Breast epithelium (tissue), 4 donors: Measurements from ENCODE around the gene PLVAP. TPM values are rescaled to one million over a fixed set of nuclear protein-coding genes. Genes with fewer than 3 reads are reported as not detected.

Experiments used
- DNase-seq, 2 donors: peaks; one replicate each; pipeline ENCODE4 v3.0.0-alpha.2; 2019; ENCODE audit warnings: low spot score in 2 of 2
- H3K27ac ChIP-seq, 2 donors: fragments of 200-600 bp; sonication (generic) in 1 of 2; one replicate each; pipeline ENCODE4 v1.5.1; 2016 to 2019; ENCODE audit warnings: mild to moderate bottlenecking in 1 of 2
- H3K27me3 ChIP-seq, 2 donors: fragments of 200-600 bp; sonication (generic) in 1 of 2; one replicate each; pipeline versions ENCODE4 v1.5.1 to v1.6.0; 2017 to 2019; ENCODE audit warnings: control low read depth in 1 of 2, mild to moderate bottlenecking in 1 of 2
- H3K36me3 ChIP-seq: fragments of 200-600 bp; one replicate; pipeline ENCODE4 v1.5.1; 2019
- H3K4me1 ChIP-seq, 2 donors: fragments of 200-600 bp; sonication (generic); one replicate each; pipeline ENCODE4 v1.5.1; 2016 to 2019; ENCODE audit warnings: control low read depth in 1 of 2
- H3K4me3 ChIP-seq, 3 donors: fragments of 200-600 bp; sonication (generic); 1 replicate in 2 of 3; 2 replicates in 1 of 3; pipeline ENCODE4 v1.5.1; 2016 to 2019; ENCODE audit warnings: mild to moderate bottlenecking in 3 of 3, moderate library complexity in 2 of 3
- H3K9me3 ChIP-seq, 2 donors: fragments of 200-600 bp; sonication (generic) in 1 of 2; one replicate each; pipeline ENCODE4 v1.5.1; 2016 to 2019; ENCODE audit warnings: control low read depth in 1 of 2
- POLR2A ChIP-seq: fragments of 450-650 bp; IDR thresholded peaks from one replicate; pipeline ENCODE4 v1.6.1; 2016; ENCODE audit warnings: antibody characterized with exemption, mild to moderate bottlenecking, moderate library complexity
- POLR2AphosphoS5 ChIP-seq, 3 donors: sonication (generic); formaldehyde crosslinking; IDR thresholded peaks; one replicate each; pipeline ENCODE4 v1.6.1; 2017; ENCODE audit warnings: antibody characterized with exemption in 3 of 3
- intact Hi-C: fragments of 100-400 bp; cut with DNase I; formaldehyde crosslinking; loops from one replicate; pipeline ENCODE4 v1.15.1; 2023; ENCODE audit warnings: low total_unique reads
- total RNA-seq, 3 donors: library from RNA; depleted of rRNA; stranded (reverse); fragments of >200 nt; gene quantifications; one replicate each; pipeline ENCODE4 v1.1.0, GENCODE V29; 2016
- TF ChIP-seq, protein P1 (sequence below), 3 donors: fragments of 450-650 bp; IDR thresholded peaks; one replicate each; pipeline ENCODE4 v1.5.1; 2016 to 2017; ENCODE audit warnings: antibody characterized with exemption in 3 of 3, mild to moderate bottlenecking in 3 of 3, moderate library complexity in 3 of 3

The PLVAP gene
- total RNA-seq, 3 donors from 2014 or later: 19.9 to 68.8 (median 51.2) TPM

DNA sequence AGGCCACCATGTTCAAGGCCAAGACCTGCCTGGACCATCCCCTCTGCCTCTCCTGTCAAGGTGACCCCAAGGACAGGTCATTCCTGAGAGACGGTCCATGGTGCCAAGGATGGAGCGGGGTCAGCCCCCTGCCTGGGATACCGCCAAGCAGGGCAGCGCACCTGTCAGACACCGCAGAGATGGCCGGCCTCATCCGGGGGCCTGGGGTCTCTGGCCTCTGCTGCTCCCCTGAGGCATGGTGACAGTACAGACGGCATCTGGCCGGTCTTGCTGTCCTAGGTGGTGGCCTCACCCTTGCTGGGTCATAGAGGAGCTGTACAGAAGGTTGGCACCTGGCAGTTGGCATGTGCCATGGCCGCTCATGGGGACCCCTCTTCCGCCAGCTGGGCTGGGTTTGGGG, 56.7 kb downstream of the PLVAP start:
- Histone ChIP-seq H3K36me3 (peaks cover 7% of the 10 kb centered on the region), H3K9me3 (no peaks in the 10 kb centered on the region), H3K4me3 (no peak overlapping the region), H3K4me1 (peaks cover 0 to 2% of the 10 kb centered on the region in 2 donors), H3K27me3 (peaks cover 0 to 3% of the 10 kb centered on the region in 2 donors), H3K27ac (no peak overlapping the region)
- TF ChIP-seq, protein P1, sequence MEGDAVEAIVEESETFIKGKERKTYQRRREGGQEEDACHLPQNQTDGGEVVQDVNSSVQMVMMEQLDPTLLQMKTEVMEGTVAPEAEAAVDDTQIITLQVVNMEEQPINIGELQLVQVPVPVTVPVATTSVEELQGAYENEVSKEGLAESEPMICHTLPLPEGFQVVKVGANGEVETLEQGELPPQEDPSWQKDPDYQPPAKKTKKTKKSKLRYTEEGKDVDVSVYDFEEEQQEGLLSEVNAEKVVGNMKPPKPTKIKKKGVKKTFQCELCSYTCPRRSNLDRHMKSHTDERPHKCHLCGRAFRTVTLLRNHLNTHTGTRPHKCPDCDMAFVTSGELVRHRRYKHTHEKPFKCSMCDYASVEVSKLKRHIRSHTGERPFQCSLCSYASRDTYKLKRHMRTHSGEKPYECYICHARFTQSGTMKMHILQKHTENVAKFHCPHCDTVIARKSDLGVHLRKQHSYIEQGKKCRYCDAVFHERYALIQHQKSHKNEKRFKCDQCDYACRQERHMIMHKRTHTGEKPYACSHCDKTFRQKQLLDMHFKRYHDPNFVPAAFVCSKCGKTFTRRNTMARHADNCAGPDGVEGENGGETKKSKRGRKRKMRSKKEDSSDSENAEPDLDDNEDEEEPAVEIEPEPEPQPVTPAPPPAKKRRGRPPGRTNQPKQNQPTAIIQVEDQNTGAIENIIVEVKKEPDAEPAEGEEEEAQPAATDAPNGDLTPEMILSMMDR (IDR thresholded peaks at IDR 0.05): no peak
- TF ChIP-seq POLR2A: no peak
- TF ChIP-seq POLR2AphosphoS5 (IDR thresholded peaks at IDR 0.05): no peak
- intact Hi-C loops: loop anchor here (5.0 kb wide), 1 partner anchor 1362 kb away; the partner anchor contains the start of gene CRTC1
- DNase-seq: no peak

DNA sequence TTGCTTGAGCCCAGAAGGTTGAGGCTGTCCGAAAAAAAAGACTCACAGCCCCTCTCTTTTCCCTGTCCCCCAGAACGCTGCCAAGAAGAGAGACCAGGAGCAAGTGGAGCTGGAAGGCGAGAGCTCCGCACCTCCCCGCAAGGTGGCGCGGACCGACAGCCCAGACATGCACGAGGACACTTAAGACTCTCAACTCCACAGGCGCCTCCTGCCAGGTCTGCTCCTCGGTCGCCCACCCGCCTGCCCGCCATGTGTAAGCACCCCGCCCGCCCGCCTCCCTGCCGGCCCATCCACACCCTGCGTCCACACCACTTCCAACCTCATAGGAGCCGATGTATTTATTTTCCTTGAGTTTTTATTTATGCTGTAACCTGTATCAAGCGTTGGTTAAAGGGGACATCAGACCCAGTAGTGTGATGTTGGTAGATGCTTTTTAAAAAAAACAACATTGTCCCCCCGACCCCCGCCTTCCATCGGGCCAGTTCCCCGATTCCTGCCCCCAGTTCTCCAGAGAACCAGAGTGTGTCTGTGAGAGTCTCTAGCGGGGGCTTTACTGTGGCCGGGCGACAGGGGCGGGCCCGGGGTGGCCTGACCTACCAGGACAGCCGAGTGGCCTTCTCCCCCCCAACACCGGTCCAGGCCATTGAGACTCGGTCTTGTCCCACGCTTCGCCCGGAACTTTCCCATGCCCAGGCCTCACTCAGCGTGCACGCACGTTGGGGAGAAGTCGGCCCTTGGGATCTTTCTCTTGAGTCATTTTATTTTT, 57.5 kb downstream of the PLVAP start:
- Histone ChIP-seq H3K4me1 (no peaks in the 10 kb centered on the region), H3K27ac (no peak overlapping the region), H3K27me3 (peaks cover 0 to 3% of the 10 kb centered on the region in 2 donors), H3K36me3 (peaks cover 7% of the 10 kb centered on the region), H3K9me3 (no peaks in the 10 kb centered on the region), H3K4me3 (no peak overlapping the region)
- TF ChIP-seq POLR2A (no peak), POLR2AphosphoS5 (IDR thresholded peaks at IDR 0.05) (no peak)
- TF ChIP-seq, protein P1 (IDR thresholded peaks at IDR 0.05): no peak
- DNase-seq: no peak
- intact Hi-C loops: loop anchor here (5.0 kb wide), 1 partner anchor 1363 kb away; the partner anchor contains the start of gene CRTC1

DNA sequence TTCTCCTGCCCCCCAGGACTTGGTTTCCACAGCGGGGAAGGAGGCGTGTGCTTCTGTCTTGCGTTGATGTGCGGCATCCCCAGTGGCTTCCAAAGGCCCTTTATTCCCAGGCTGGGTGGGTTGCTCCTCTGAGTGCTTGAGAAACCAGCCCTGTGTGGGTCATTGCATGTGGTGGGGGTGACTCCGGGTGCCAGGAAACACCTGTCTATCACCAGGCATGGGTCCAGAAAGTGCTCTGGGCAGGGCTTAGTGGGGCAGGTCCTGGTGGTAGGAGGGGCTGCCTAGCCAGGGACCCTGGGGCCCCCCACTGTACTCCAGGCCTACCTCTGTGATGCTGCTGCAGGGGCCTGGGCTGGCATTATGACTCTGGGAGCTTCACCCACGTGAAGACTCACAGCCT, 58.2 kb downstream of the PLVAP start:
- Histone ChIP-seq H3K36me3 (peaks cover 7% of the 10 kb centered on the region), H3K4me1 (no peaks in the 10 kb centered on the region), H3K4me3 (no peak overlapping the region), H3K27ac (no peak overlapping the region), H3K27me3 (no peaks in the 10 kb centered on the region), H3K9me3 (no peaks in the 10 kb centered on the region)
- TF ChIP-seq POLR2AphosphoS5 (IDR thresholded peaks at IDR 0.05) (no peak), POLR2A (no peak)
- TF ChIP-seq, protein P1 (IDR thresholded peaks at IDR 0.05): no peak
- DNase-seq: no peak
- intact Hi-C loops: no loop called here

DNA sequence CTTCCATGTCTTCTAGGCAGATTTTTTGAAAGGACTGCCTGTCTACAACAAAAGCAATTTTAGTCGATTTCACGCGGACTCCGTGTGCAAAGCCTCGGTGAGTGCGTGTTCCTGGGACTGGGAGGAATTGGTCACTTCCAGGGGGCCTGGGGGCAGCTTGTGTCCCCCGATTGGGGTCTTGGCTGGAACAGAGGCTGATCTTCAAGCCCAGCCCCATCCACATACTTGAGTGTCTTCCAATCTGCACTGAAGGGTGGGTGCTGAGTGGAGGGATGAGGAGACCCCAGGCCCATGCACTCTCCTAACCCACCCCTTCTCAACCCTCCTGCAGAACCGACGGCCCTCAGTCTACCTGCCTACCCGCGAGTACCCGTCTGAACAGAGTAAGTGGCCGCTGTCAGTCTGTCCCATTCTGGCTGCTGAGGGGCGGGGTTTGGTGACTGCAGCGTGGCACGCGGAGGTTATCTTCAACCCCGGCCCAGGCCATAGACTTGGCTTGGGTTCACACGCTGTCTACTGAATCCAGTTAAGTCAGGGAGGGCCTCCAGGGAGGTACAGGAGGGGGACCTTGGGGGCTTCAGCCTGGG, 63.0 kb downstream of the PLVAP start:
- H3K4me3 ChIP-seq: no peak overlapping the region
- H3K9me3 ChIP-seq: no peaks in the 10 kb centered on the region
- intact Hi-C loops: no loop called here

More for the DNA sequence above, 63.0 kb downstream of the PLVAP start:
- Histone ChIP-seq H3K4me1 (peaks cover 5 to 7% of the 10 kb centered on the region in 2 donors), H3K36me3 (no peaks in the 10 kb centered on the region), H3K27me3 (no peaks in the 10 kb centered on the region), H3K27ac (no peak overlapping the region)
- no peak for DNase-seq
- TF ChIP-seq, protein P1 (IDR thresholded peaks at IDR 0.05): no peak
- no peak for TF ChIP-seq POLR2AphosphoS5 (IDR thresholded peaks at IDR 0.05)
- TF ChIP-seq POLR2A: no peak
